SK-N-SH (cell line): ENCODE measurements around the gene RAPGEF1. TPM values are rescaled to one million over a fixed set of nuclear protein-coding genes. Genes with fewer than 3 reads are reported as not detected.

Experiments
- CTCF ChIA-PET: fragments of 300-600, 350-600 bp; formaldehyde crosslinking; extraction: SDS; loops from one replicate; lab custom pipeline; 2021; lab: Yijun Ruan, JAX
- POLR2A ChIA-PET: fragments of 350-600 bp; sonication (Branson Sonifier 250); formaldehyde crosslinking; extraction: SDS; loops from one replicate; lab custom pipeline; 2020; ENCODE audit warnings: antibody characterized with exemption, inconsistent platforms; lab: Yijun Ruan, JAX
- DNase-seq: peaks from one replicate; pipeline ENCODE4 v3.0.0; 2012
- H2AFZ ChIP-seq: fragments of 200-600 bp; sonication (generic); 2 replicates; pipeline ENCODE4 v1.8.1; 2016; ENCODE audit warnings: antibody characterized with exemption, mild to moderate bottlenecking, low read depth
- H3F3A ChIP-seq: fragments of 200-600 bp; sonication (generic); replicated peaks from 2 replicates; pipeline ENCODE3; 2016; ENCODE audit warnings: antibody characterized with exemption, mild to moderate bottlenecking; ENCODE audit not compliant: insufficient read depth
- H3K27ac ChIP-seq, 2 experiments: fragments of 200-500 bp in 1 of 2; fragments of 200-600 bp in 1 of 2; sonication (Bioruptor generic) in 1 of 2; sonication (generic), shearing (Covaris generic) in 1 of 2; 2 replicates each; pipeline versions ENCODE4 v1.5.1 to v1.6.1; 2014 to 2016; ENCODE audit warnings: low read depth in 2 of 2, inconsistent platforms in 1 of 2, low read length in 1 of 2, mild to moderate bottlenecking in 1 of 2, mixed read lengths in 1 of 2
- H3K27me3 ChIP-seq: fragments of 200-600 bp; sonication (generic), shearing (Covaris generic); 2 replicates; pipeline ENCODE4 v1.6.1; 2016; ENCODE audit warnings: mixed run types; ENCODE audit not compliant: insufficient read depth
- H3K36me3 ChIP-seq, 2 experiments: fragments of 200-500 bp in 1 of 2; fragments of 200-600 bp in 1 of 2; sonication (Bioruptor generic) in 1 of 2; sonication (generic) in 1 of 2; replicated peaks in 1 of 2; 2 replicates each; pipeline versions ENCODE3 to v1.5.1; 2014 to 2016; ENCODE audit warnings: low read length in 1 of 2, mild to moderate bottlenecking in 1 of 2; ENCODE audit not compliant: insufficient read depth in 2 of 2, control insufficient read depth in 1 of 2
- H3K4me1 ChIP-seq, 2 experiments: fragments of 200-500 bp in 1 of 2; fragments of 200-600 bp in 1 of 2; sonication (Bioruptor generic) in 1 of 2; sonication (generic), shearing (Covaris generic) in 1 of 2; 2 replicates each; pipeline versions ENCODE4 v1.5.1 to v1.6.1; 2014 to 2016; ENCODE audit warnings: low read depth in 1 of 2, low read length in 1 of 2, mixed run types in 1 of 2; ENCODE audit not compliant: insufficient read depth in 2 of 2, control insufficient read depth in 1 of 2
- H3K4me2 ChIP-seq: fragments of 200-600 bp; sonication (generic), shearing (Covaris generic); 2 replicates; pipeline ENCODE4 v1.6.1; 2017; ENCODE audit warnings: mixed run types
- H3K4me3 ChIP-seq, 2 experiments: fragments of 200-500 bp in 1 of 2; fragments of 200-600 bp in 1 of 2; sonication (Bioruptor generic) in 1 of 2; sonication (generic), shearing (Covaris generic) in 1 of 2; 2 replicates each; pipeline versions ENCODE4 v1.5.1 to v1.8.1; 2014 to 2016; ENCODE audit warnings: low read depth in 2 of 2, inconsistent platforms in 1 of 2, low read length in 1 of 2, mild to moderate bottlenecking in 1 of 2, mixed read lengths in 1 of 2, moderate library complexity in 1 of 2
- H3K79me2 ChIP-seq: fragments of 200-600 bp; sonication (generic); 2 replicates; pipeline ENCODE4 v1.8.1; 2017; ENCODE audit warnings: mild to moderate bottlenecking; ENCODE audit not compliant: insufficient read depth
- H3K9ac ChIP-seq: fragments of 200-600 bp; sonication (generic); 2 replicates; pipeline ENCODE4 v1.6.1; 2017; ENCODE audit warnings: mixed run types
- H3K9me2 ChIP-seq: fragments of 200-600 bp; sonication (generic); 2 replicates; pipeline ENCODE4 v1.6.1; 2017; ENCODE audit warnings: mixed run types
- H3K9me3 ChIP-seq: fragments of 200-600 bp; sonication (generic); 2 replicates; pipeline ENCODE4 v1.6.1; 2017; ENCODE audit warnings: mixed run types, mild to moderate bottlenecking, moderate library complexity
- H4K20me1 ChIP-seq: fragments of 200-600 bp; sonication (generic); 2 replicates; pipeline ENCODE4 v1.6.1; 2017; ENCODE audit warnings: mild to moderate bottlenecking, mixed run types; ENCODE audit not compliant: insufficient read depth
- CHD2 ChIP-seq: fragments of 150-350 bp; IDR thresholded peaks from 2 replicates; pipeline ENCODE4 v1.6.1; 2018; ENCODE audit warnings: low read length; ENCODE audit not compliant: partially characterized antibody
- ELF1 ChIP-seq: IDR thresholded peaks from 2 replicates; pipeline ENCODE4 v1.4.0; 2012
- EZH2phosphoT487 ChIP-seq: fragments of 200-600 bp; sonication (generic); IDR thresholded peaks from 2 replicates; pipeline ENCODE4 v1.6.1; 2017; ENCODE audit warnings: low read depth, mixed run types, mild to moderate bottlenecking, antibody characterized with exemption, moderate library complexity, borderline replicate concordance
- FOSL2 ChIP-seq: IDR thresholded peaks from 2 replicates; pipeline ENCODE4 v1.4.0; 2012; ENCODE audit warnings: low read depth, mild to moderate bottlenecking, moderate library complexity, borderline replicate concordance
- FOXJ3 ChIP-seq: sonication (generic); formaldehyde crosslinking; IDR thresholded peaks from 2 replicates; pipeline ENCODE4 v1.5.1; 2020; ENCODE audit warnings: mild to moderate bottlenecking, missing genetic modification reagents
- FOXM1 ChIP-seq: IDR thresholded peaks from 2 replicates; pipeline ENCODE4 v1.4.0; 2012; ENCODE audit warnings: low read depth, mild to moderate bottlenecking
- GATA2 ChIP-seq: sonication (generic); formaldehyde crosslinking; IDR thresholded peaks from 2 replicates; pipeline ENCODE4 v1.5.0; 2020; ENCODE audit warnings: mild to moderate bottlenecking, missing genetic modification reagents
- MXI1 ChIP-seq: IDR thresholded peaks from 2 replicates; pipeline ENCODE4 v1.6.1; 2012; ENCODE audit warnings: mild to moderate bottlenecking, low read depth, low read length, improper control_type of control experiment
- POLR2AphosphoS5 ChIP-seq: IDR thresholded peaks from 2 replicates; pipeline ENCODE4 v1.6.1; 2012; ENCODE audit warnings: low read depth, low read length
- RAD21 ChIP-seq: IDR thresholded peaks from 2 replicates; pipeline ENCODE4 v1.6.1; 2012; ENCODE audit warnings: mild to moderate bottlenecking, low read length
- RFX5 ChIP-seq: IDR thresholded peaks from 2 replicates; pipeline ENCODE4 v1.6.1; 2012; ENCODE audit warnings: mild to moderate bottlenecking, improper control_type of control experiment, low read length
- SMC3 ChIP-seq: IDR thresholded peaks from 2 replicates; pipeline ENCODE4 v1.6.1; 2012; ENCODE audit warnings: low read depth, low read length, improper control_type of control experiment
- TAF1 ChIP-seq: IDR thresholded peaks from 2 replicates; pipeline ENCODE4 v1.6.1; 2012; ENCODE audit warnings: low read depth, mild to moderate bottlenecking, low read length, moderate library complexity, borderline replicate concordance
- YY1 ChIP-seq: IDR thresholded peaks from 2 replicates; pipeline ENCODE4 v1.4.0; 2012; ENCODE audit warnings: low read depth, mild to moderate bottlenecking
- WGBS: methylation state at CpG from one replicate; pipeline ENCODE4 v1.1.6; 2017; ENCODE audit warnings: low lambda C conversion rate; 5-methylcytosine and 5-hydroxymethylcytosine counted together
- polyA plus RNA-seq, 3 experiments: library from polyadenylated mRNA; depleted of rRNA; stranded (reverse); fragments of >200 nt; gene quantifications; 2 replicates each; pipeline ENCODE4 v1.2.3, GENCODE V29; 2012
- TF ChIP-seq, protein P1 (sequence below): IDR thresholded peaks from 2 replicates; pipeline ENCODE4 v1.4.0; 2012; ENCODE audit warnings: low read depth, borderline replicate concordance
- TF ChIP-seq, protein P2 (sequence below): IDR thresholded peaks from 2 replicates; pipeline ENCODE4 v1.6.1; 2012; ENCODE audit warnings: mild to moderate bottlenecking, low read depth, low read length, moderate library complexity
- TF ChIP-seq, protein P3 (sequence below): IDR thresholded peaks from 2 replicates; pipeline ENCODE4; 2012
- TF ChIP-seq, protein P4 (sequence below): IDR thresholded peaks from 2 replicates; pipeline ENCODE4 v1.4.0; 2012; ENCODE audit warnings: low read depth

RAPGEF1 gene
- polyA plus RNA-seq, 1 of the 3 experiments (the other 2 are of a cell fraction), result 26.2 TPM

DNA sequence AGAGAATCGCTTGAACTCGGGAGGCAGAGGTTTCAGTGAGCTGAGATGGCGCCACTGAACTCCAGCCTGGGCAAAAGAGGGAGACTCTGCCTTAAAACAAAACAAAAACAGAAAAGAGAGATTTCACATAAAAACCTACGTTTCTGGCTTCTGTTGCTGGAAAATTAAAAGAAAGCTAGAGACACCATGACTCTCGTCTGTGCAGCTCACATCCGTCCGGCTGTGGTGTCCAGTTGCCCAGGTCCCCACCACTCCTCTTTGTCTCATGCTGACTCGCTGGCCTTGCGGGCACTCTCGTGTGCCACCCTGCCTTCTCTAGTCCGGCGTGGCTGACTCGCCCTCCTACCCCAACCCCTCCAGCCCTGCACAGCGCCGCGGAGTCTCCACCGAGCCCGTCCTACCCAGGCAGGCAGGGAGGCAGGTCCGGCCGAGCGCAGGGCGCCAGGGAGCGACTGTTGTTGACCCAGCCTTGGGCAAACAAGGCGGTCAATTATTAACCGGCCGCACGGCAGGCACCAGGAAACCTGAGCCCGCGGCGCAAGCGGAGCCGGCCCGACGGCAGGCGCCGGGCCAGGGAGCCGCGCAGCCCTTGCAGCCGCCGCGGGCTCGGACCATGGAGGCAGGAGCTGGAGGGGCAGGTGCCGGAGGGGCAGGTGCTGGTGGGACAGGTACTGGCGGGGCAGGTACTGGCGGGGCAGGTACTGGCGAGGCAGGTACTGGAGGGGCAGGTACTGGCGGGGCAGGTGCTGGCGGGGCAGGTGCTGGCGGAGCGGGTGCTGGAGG lies 194.7 kb downstream of the RAPGEF1 start, which contains the start of gene PRRT1B:
TSS of gene PRRT1B (plus strand) at position 521 of the 783 bp plus-strand sequence. CDS start at position 614, 93 bp downstream.
- TF ChIP-seq, protein P1, sequence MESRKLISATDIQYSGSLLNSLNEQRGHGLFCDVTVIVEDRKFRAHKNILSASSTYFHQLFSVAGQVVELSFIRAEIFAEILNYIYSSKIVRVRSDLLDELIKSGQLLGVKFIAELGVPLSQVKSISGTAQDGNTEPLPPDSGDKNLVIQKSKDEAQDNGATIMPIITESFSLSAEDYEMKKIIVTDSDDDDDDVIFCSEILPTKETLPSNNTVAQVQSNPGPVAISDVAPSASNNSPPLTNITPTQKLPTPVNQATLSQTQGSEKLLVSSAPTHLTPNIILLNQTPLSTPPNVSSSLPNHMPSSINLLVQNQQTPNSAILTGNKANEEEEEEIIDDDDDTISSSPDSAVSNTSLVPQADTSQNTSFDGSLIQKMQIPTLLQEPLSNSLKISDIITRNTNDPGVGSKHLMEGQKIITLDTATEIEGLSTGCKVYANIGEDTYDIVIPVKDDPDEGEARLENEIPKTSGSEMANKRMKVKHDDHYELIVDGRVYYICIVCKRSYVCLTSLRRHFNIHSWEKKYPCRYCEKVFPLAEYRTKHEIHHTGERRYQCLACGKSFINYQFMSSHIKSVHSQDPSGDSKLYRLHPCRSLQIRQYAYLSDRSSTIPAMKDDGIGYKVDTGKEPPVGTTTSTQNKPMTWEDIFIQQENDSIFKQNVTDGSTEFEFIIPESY, result no peak
- TF ChIP-seq POLR2AphosphoS5 (no peak), FOSL2 (no peak), SMC3 (no peak), EZH2phosphoT487 (no peak), TAF1 (no peak), FOXJ3 (CRISPR knock-in tag) (no peak), YY1 (no peak), FOXM1 (no peak), CHD2 (no peak), GATA2 (CRISPR knock-in tag) (no peak), RFX5 (no peak), MXI1 (no peak), RAD21 (no peak), ELF1 (no peak)
- TF ChIP-seq, protein P2, sequence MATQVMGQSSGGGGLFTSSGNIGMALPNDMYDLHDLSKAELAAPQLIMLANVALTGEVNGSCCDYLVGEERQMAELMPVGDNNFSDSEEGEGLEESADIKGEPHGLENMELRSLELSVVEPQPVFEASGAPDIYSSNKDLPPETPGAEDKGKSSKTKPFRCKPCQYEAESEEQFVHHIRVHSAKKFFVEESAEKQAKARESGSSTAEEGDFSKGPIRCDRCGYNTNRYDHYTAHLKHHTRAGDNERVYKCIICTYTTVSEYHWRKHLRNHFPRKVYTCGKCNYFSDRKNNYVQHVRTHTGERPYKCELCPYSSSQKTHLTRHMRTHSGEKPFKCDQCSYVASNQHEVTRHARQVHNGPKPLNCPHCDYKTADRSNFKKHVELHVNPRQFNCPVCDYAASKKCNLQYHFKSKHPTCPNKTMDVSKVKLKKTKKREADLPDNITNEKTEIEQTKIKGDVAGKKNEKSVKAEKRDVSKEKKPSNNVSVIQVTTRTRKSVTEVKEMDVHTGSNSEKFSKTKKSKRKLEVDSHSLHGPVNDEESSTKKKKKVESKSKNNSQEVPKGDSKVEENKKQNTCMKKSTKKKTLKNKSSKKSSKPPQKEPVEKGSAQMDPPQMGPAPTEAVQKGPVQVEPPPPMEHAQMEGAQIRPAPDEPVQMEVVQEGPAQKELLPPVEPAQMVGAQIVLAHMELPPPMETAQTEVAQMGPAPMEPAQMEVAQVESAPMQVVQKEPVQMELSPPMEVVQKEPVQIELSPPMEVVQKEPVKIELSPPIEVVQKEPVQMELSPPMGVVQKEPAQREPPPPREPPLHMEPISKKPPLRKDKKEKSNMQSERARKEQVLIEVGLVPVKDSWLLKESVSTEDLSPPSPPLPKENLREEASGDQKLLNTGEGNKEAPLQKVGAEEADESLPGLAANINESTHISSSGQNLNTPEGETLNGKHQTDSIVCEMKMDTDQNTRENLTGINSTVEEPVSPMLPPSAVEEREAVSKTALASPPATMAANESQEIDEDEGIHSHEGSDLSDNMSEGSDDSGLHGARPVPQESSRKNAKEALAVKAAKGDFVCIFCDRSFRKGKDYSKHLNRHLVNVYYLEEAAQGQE, result no peak
- TF ChIP-seq, protein P3, sequence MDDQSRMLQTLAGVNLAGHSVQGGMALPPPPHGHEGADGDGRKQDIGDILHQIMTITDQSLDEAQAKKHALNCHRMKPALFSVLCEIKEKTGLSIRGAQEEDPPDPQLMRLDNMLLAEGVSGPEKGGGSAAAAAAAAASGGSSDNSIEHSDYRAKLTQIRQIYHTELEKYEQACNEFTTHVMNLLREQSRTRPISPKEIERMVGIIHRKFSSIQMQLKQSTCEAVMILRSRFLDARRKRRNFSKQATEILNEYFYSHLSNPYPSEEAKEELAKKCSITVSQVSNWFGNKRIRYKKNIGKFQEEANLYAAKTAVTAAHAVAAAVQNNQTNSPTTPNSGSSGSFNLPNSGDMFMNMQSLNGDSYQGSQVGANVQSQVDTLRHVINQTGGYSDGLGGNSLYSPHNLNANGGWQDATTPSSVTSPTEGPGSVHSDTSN, result no peak
- TF ChIP-seq, protein P4, sequence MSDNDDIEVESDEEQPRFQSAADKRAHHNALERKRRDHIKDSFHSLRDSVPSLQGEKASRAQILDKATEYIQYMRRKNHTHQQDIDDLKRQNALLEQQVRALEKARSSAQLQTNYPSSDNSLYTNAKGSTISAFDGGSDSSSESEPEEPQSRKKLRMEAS, result no peak
- Histone ChIP-seq H3K4me3 (peak within 1 kb of the TSS in 1 of 2 experiments; percentile 31; a peak in 2 of 4 replicates), H3K79me2 (no peaks in the 10 kb centered on the region), H2AFZ (peak within 1 kb of the TSS; percentile 16; the same call in 1 of the 2 replicates), H3K4me1 (peaks cover 0 to 7% of the 10 kb centered on the region in 2 experiments; a peak in 1 of 4 replicates), H3K9me2 (no peaks in the 10 kb centered on the region), H3K27ac (no peak within 1 kb of the TSS), H3K9ac (no peak within 1 kb of the TSS), H3K27me3 (peaks cover 38% of the 10 kb centered on the region), H4K20me1 (no peaks in the 10 kb centered on the region), H3K4me2 (peak within 1 kb of the TSS; percentile 70; the same call in 1 of the 2 replicates), H3K36me3 (no peaks in the 10 kb centered on the region), H3K9me3 (peaks cover 15% of the 10 kb centered on the region), H3F3A (no peaks in the 10 kb centered on the region)
- 20% methylated on average over 25 of the region's 50 CpGs for WGBS
- DNase-seq, result peak; percentile 69
- ChIA-PET CTCF (interaction anchor here (1.0 to 2.3 kb wide), 6 partner anchors 13 to 195 kb away, joined by 3 to 9 read pairs (median 5); partner anchors contain the start of genes RAPGEF1 and UCK1), POLR2A (interaction anchor here (0.6 kb wide), 2 partner anchors 20 to 737 kb away, joined by 3 read pairs; no protein-coding TSS in a partner anchor)
